Cortex of kidney (tissue), 1 donor: ENCODE data around the gene UNK.

Experiments
- DNase-seq: peaks from one replicate; lab custom pipeline; 2025; lab: John Stamatoyannopoulos, UW

The UNK gene

GRCh38 chr17:75784473-75785015 lies at the start of gene UNK:
TSS of gene UNK (plus strand) at chr17:75784806. CDS start at chr17:75784881, 75 bp downstream.
- no peak for DNase-seq

- no peak for DNase-seq
Measured at GRCh38 chr17:75736173-75736835, 48.3 kb upstream of the UNK start.

- DNase-seq: no peak
Measured at GRCh38 chr17:75737133-75737962, 47.3 kb upstream of the UNK start.

- no peak for DNase-seq
Measured at GRCh38 chr17:75738218-75738802, 46.3 kb upstream of the UNK start.

DNA sequence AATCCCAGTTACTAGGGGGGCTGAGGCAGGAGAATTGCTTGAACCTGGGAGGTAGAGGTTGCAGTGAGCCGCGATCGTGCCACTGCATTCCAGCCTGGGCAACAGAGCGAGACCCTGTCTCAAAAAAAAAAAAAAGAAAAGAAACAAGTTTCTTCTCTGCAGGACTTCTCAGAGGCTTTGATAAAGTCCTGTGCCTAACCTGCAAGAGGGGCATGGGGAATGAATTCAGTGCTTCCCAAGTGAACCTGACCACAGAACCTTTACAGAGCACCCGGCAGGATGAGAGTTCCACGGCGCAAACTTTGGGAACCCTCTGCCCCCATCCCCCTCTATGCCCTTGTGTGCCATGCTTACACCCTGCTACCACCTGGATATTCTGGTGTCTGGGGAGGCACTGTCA lies 45.4 kb upstream of the UNK start:
- no peak for DNase-seq

DNA sequence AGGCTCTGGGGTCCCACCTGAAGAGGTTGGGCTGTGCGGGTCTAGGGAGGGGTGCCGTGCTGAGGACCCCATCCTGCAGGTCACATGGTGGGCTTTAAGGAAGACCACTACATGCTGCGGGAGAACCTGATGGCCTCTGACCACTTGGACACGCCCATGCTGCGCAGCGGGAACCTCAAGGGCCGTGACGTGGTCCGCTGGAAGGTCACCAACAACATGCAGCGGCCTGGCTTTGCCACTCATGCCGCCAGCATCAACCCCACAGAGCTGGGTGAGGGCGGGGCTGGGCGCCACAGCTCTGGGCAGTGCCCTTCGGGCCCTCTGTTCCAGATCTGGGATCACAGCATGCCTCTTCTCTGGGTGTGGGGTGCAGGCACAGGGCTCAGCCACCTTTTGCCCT lies 44.8 kb upstream of the UNK start:
- DNase-seq: no peak

DNA sequence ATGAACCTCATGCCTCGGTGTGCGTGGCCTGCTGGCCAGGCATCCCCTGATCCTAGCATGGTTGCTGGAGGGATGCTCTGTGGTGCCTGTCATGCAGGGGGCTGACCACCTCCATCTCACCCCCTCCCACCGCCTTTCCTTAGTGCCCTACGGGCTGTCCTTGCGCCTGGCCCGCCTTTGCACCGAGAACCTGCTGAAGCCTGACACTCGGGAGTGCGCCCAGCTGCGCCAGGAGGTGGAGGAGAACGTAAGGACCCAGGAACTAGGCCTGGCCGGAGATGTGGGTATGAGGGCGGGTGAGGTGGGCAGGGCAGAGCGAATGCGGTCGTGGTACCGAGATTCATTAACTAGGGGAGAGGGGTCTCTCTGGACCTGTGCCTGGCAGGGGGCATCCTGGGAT lies 44.4 kb upstream of the UNK start:
- DNase-seq: no peak

DNA sequence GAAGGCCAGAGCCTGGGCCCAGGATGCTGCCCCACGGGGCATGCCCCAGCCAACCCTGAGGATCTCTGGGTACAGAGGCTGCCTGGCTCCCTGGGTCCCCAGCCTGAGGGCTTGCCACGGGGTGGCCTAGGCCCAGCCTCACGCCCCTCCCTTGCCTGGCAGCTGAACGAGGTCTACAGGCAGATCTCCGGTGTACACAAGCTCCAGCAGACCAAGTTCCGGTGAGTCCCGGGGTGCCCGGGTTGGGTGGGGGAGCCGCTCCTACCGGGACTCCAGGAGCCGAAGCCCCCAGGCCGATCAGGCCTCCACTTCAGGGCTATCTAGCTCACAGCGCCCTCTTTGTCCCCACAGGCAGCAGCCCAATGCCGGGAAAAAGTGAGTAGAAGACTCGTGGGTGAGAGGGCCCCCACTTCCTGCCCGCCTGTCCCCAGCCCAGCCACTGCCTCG lies 44.0 kb upstream of the UNK start:
- no peak for DNase-seq

DNA sequence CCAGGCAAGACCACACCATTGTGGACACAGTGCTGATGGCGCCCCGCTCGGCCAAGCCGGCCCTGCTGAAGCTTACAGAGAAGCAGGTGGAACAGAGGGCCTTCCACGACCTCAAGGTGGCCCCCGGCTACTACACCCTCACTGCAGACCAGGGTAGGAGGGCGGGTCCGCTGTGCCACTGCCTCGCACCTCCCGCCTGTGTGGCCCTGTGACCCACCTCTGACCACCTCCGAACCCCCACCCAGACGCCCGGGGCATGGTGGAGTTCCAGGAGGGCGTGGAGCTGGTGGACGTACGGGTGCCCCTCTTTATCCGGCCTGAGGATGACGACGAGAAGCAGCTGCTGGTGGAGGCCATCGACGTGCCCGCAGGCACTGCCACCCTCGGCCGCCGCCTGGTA lies 42.3 kb upstream of the UNK start:
- no peak for DNase-seq

DNA sequence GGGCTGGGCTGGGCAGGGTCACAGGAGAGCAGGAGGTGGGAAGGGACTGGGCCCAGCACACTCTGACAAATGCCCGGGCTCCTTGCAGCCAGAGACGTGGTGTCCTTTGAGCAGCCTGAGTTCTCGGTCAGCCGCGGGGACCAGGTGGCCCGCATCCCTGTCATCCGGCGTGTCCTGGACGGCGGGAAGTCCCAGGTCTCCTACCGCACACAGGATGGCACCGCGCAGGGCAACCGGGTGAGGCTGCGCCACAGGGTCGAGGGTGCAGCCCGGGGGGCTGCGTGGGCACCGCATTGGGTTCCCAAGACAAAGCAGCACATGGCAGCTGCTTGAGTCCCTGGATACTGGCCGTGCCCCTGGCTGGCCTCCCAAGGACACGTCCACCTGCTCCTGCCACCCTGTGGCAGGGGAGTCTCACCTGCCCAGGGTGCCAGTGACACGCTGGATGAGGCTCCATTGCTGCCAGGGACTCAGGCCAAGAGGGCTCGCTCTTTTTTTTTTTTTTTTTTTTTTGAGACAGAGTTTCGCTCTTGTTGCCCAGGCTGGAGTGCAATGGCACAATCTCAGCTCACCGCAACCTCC lies 40.9 kb upstream of the UNK start:
- DNase-seq: no peak

DNA sequence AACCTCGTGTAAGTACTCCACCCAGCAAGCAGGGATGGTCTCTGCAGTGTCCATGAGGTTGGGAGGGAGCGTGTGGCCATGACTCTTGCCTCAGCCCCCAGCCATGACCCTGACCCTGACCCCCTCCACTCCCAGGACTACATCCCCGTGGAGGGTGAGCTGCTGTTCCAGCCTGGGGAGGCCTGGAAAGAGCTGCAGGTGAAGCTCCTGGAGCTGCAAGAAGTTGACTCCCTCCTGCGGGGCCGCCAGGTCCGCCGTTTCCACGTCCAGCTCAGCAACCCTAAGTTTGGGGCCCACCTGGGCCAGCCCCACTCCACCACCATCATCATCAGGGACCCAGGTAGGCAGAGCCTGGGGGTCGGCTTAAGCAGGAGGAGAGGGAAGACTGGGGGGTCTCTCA lies 35.9 kb upstream of the UNK start:
- DNase-seq: no peak

DNA sequence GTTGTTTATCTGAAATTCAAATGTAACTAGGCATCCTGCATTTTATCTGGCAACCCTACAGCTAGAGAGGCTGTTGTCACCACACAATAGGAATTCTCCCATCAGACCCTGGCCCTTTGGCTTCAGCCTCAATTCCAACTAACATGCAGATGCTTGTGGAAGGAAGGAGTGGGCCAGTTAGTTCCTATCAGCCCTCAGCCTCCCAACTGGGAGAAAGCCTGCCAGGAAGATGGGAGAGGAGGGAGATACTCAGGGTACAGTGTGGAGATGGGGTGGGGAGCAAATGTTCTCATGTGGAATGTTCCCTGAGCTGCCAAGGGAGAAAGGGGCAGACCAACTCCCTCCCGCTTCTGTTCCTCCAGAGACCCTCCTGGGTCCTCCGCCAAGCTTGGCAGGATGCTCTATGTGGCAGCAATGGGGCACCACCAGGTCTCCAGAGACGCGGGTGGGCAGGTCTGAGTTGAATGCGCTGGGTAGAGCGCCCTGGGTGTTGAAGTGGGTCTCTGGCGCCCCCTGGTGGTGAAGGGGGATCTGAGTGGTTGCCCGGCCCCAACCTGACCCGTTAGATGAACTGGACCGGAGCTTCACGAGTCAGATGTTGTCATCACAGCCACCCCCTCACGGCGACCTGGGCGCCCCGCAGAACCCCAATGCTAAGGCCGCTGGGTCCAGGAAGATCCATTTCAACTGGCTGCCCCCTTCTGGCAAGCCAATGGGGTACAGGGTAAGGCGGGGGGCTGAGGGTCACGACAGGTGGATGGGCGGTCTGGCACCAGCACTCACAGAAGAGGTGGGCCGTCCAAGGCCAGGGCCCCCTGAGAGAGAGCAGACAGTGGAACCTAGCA lies 34.8 kb upstream of the UNK start:
- DNase-seq: no peak

- DNase-seq: no peak
Measured at GRCh38 chr17:75750661-75751423, 33.8 kb upstream of the UNK start.

- no peak for DNase-seq
Measured at GRCh38 chr17:75751676-75752404, 32.8 kb upstream of the UNK start.

DNA sequence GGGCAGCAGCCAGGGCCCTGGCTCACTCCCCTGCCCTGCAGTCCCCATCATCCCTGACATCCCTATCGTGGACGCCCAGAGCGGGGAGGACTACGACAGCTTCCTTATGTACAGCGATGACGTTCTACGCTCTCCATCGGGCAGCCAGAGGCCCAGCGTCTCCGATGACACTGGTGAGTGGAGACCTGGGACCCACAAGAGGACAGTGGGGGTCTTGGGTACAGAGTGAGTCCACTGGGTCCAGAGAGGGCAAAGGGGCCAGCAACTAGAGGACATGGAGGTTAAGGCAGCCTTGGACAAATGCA lies 32.2 kb upstream of the UNK start:
- DNase-seq: no peak

DNA sequence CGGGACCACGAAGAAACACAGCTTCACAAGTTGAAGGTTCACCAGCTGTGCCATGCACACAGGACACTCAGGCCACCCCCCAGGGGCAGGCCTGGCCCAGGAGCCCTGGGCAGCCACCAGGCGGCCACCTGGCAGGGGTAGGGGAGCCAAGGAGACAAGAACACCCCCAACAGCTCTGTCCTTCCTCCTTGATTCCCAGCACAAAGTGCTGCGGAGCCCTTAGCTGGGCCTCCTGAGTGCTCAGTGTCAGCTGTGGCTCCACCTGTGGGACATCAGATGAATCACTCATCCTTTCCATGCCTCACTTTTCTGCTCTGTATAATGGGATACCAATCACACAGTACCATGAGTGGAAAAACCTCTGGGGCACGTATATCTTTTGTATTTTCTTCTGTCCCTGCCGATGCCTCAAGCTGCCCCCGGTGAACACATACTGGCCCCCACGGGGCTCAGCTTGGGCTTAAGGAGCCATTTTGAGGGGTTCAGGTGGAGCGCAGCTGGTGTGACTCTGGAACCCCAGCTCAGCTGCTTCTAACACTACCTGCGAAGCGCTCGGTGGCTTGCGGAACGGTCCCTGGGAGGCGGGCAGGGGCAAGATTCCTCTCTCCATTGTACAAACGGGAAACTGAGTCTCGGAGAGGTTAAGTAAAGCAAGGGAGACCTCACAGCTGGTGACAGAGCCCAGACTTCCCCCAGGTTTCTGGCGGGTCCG lies 31.6 kb upstream of the UNK start:
- DNase-seq: no peak

DNA sequence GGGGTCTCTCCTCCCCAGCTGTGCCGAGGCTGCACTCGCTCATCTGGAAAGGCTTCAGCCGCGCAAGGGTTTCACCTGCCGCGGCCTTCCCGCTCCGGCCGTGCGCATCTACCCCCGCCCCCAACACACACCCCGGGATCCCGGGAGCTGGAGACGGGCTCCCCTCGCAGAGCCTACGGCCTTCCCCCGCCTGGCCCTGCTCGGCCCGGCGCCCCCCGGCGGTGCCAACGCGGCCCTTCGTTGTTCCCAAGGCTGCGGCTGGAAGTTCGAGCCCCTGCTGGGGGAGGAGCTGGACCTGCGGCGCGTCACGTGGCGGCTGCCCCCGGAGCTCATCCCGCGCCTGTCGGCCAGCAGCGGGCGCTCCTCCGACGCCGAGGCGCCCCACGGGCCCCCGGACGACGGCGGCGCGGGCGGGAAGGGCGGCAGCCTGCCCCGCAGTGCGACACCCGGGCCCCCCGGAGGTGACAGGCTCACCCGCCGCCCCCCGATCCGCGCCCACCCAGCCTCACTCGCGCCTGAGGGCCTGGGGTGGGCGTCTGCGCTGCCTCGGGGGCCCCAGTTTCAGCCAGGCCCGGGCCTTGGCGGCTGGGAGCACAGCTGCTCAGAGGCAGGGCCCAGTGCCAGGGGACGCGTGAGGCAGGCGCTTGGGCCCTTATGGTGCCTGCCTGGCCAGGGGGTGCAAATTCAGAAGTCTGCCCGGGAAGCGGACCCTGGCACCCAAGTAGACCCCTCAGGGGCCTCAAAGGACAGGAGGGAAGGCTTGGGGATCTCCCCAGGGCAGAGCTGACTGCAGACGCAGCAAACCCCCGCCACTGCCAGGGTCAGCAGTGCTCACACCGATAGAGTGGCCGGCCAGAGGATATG lies 30.9 kb upstream of the UNK start:
- DNase-seq: no peak

GRCh38 chr17:75754378-75755204 lies 30.0 kb upstream of the UNK start:
- DNase-seq: no peak
